Raji (cell line): ENCODE measurements around the gene LRCH2.

Experiments used
- POLR2A ChIP-seq: IDR thresholded peaks from 2 replicates; pipeline ENCODE4 v1.6.1; 2011; ENCODE audit warnings: low read depth, low read length, control low read depth; ENCODE audit not compliant: insufficient read depth

The LRCH2 gene

GRCh38 chrX:115174548-115174947 lies 59.3 kb downstream of the LRCH2 start:
- no peak for TF ChIP-seq POLR2A

- TF ChIP-seq POLR2A = no peak
Measured at GRCh38 chrX:115173181-115173580, 60.7 kb downstream of the LRCH2 start.

GRCh38 chrX:115147220-115147619 lies 86.7 kb downstream of the LRCH2 start:
- TF ChIP-seq POLR2A = no peak

- TF ChIP-seq POLR2A = no peak
Measured at GRCh38 chrX:115142057-115142456, 91.8 kb downstream of the LRCH2 start.

- no peak for TF ChIP-seq POLR2A
Measured at GRCh38 chrX:115138040-115138439, 95.9 kb downstream of the LRCH2 start.

- no peak for TF ChIP-seq POLR2A
Measured at GRCh38 chrX:115134382-115134781, 99.5 kb downstream of the LRCH2 start.

GRCh38 chrX:115112411-115112810 lies 121.5 kb downstream of the LRCH2 start:
- TF ChIP-seq POLR2A = no peak

- TF ChIP-seq POLR2A = no peak
Measured at GRCh38 chrX:115098897-115099296, 135.0 kb downstream of the LRCH2 start.

GRCh38 chrX:115093191-115093590 lies 140.7 kb downstream of the LRCH2 start:
- no peak for TF ChIP-seq POLR2A

GRCh38 chrX:115089419-115089818 lies 144.5 kb downstream of the LRCH2 start:
- no peak for TF ChIP-seq POLR2A

- no peak for TF ChIP-seq POLR2A
Measured at GRCh38 chrX:115068896-115069295, 165.0 kb downstream of the LRCH2 start.

- TF ChIP-seq POLR2A = no peak
Measured at GRCh38 chrX:115067812-115068211, 166.1 kb downstream of the LRCH2 start.

GRCh38 chrX:115065304-115065703 lies 168.6 kb downstream of the LRCH2 start:
- TF ChIP-seq POLR2A = no peak
